Fibroblast of the aortic adventitia (primary cell): ENCODE data around the gene SEC14L2. TPM values are rescaled to one million over a fixed set of nuclear protein-coding genes. Genes with fewer than 3 reads are reported as not detected.

Experiments used
- DNase-seq: peaks from one replicate; pipeline ENCODE4 v3.0.0-alpha.2; 2010; ENCODE audit warnings: low read depth
- H3K4me3 ChIP-seq: 2 replicates; pipeline ENCODE4 v1.5.1; 2011; ENCODE audit warnings: low read depth, mild to moderate bottlenecking, control low read depth, low read length, moderate library complexity
- CTCF ChIP-seq: IDR thresholded peaks from 2 replicates; pipeline ENCODE4 v1.5.1; 2011; ENCODE audit warnings: mild to moderate bottlenecking, low read length, control low read depth, inconsistent platforms; ENCODE audit not compliant: insufficient read depth
- total RNA-seq: library from RNA; depleted of rRNA; stranded (reverse); fragments of >200 nt; gene quantifications from 2 replicates; pipeline ENCODE4 v1.2.3, GENCODE V29; 2012; ENCODE audit warnings: low replicate concordance

The SEC14L2 gene
- total RNA-seq, 1 donor, result 14.8 TPM

- no peak overlapping the region for H3K4me3 ChIP-seq
- DNase-seq, result no peak
- no peak for TF ChIP-seq CTCF
Observed at GRCh38 chr22:30413001-30413400, 16.2 kb downstream of the SEC14L2 start.

- DNase-seq, result no peak
- no peak for TF ChIP-seq CTCF
- no peak overlapping the region for H3K4me3 ChIP-seq
Observed at GRCh38 chr22:30413745-30414524, 17.1 kb downstream of the SEC14L2 start.

- TF ChIP-seq CTCF, result no peak
- peak; percentile 65 for DNase-seq
- no peak overlapping the region for H3K4me3 ChIP-seq
Observed at GRCh38 chr22:30414525-30415047, 17.8 kb downstream of the SEC14L2 start.

GRCh38 chr22:30416403-30416802 lies 19.6 kb downstream of the SEC14L2 start:
- no peak overlapping the region for H3K4me3 ChIP-seq
- DNase-seq, result no peak
- TF ChIP-seq CTCF, result no peak

- TF ChIP-seq CTCF, result no peak
- no peak overlapping the region for H3K4me3 ChIP-seq
- no peak for DNase-seq
Observed at GRCh38 chr22:30416837-30417236, 20.0 kb downstream of the SEC14L2 start.

GRCh38 chr22:30420347-30421125 lies 23.7 kb downstream of the SEC14L2 start:
- DNase-seq, result peak; percentile 93
- H3K4me3 ChIP-seq, result peak overlapping the region; percentile 34
- TF ChIP-seq CTCF, result no peak
